ENCODE data around the gene ARID1B. TPM values are rescaled to one million over a fixed set of nuclear protein-coding genes. Genes with fewer than 3 reads are reported as not detected.

Gene ARID1B
- total RNA-seq, 6 experiments from 2014 or later: 23.2 to 35.3 (median 30.7) TPM

- H3K36me3 ChIP-seq: no peaks in the 10 kb centered on the region
- DNase-seq (peak; percentile 64 to 75 (median 72)), ATAC-seq (peak; percentile 3 to 29 (median 16))
- no peak for TF ChIP-seq CTCF (IDR thresholded peaks at IDR 0.05)
- no peak for TF ChIP-seq POLR2A (IDR thresholded peaks at IDR 0.05)
- H3K4me3 ChIP-seq: peak overlapping the region; percentile 53 to 68 (median 60)
- no peaks in the 10 kb centered on the region for H3K9me3 ChIP-seq
- intact Hi-C loops (cut with DNase I): loop anchor here (5.0 to 10.0 kb wide), 3 partner anchors 84 to 214 kb away; no protein-coding TSS in a partner anchor
- WGBS (ENCODE audit: insufficient coverage, low coverage, low lambda C conversion rate, missing lambda C conversion rate): 0% methylated on average over 8 of the region's 100 CpGs
- H3K27ac ChIP-seq: peak overlapping the region; percentile 90 to 98 (median 92)
- H3K27me3 ChIP-seq: no peaks in the 10 kb centered on the region
- peaks cover 0 to 36% (median 0%) of the 10 kb centered on the region in 4 donors for H3K4me1 ChIP-seq
Measured at GRCh38 chr6:156778454-156779205, 1.5 kb downstream of the ARID1B start.

DNA sequence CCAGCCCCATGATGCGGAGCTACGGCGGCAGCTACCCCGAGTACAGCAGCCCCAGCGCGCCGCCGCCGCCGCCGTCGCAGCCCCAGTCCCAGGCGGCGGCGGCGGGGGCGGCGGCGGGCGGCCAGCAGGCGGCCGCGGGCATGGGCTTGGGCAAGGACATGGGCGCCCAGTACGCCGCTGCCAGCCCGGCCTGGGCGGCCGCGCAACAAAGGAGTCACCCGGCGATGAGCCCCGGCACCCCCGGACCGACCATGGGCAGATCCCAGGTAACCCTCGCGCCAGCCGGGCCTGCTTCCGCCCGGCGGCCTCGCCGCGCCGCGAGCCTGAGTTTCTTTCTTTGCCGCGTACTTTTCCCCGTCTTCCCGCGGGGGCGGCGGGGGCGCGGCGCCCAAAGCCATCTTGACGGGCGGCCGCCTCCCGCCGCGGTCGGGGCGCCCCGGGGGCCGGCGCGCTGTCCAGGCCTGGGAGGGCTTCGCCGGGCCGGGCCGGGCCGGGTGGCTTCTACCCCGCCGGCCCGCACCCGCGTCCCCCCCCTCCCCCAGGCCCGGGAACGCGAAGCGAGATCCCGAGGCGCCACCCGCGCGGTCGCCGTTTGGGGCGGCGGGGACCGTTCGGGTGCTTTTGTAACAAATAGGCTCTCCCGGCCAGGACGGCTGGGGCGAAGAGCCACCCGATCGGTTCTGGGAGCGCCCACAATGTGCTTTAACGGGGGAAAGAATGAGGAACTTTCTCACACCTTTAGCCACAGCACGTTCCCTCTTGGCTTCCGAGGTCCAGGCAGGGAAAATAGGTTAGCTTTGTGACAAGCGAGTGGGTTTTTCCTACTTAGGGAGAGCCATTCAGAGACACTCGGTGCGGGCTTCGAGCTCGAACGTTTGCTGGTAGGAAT, 2.3 kb downstream of the ARID1B start:
- H3K36me3 ChIP-seq: no peaks in the 10 kb centered on the region
- H3K27ac ChIP-seq: peak overlapping the region; percentile 90 to 98 (median 92)
- no peak for TF ChIP-seq POLR2A (IDR thresholded peaks at IDR 0.05)
- TF ChIP-seq CTCF (IDR thresholded peaks at IDR 0.05): peak in 1 of 4 donors; percentile 23
- WGBS (ENCODE audit: insufficient coverage, low coverage, low lambda C conversion rate, missing lambda C conversion rate): 0% methylated on average over 17 of the region's 108 CpGs
- ATAC-seq: peak; percentile 27 to 40 (median 32)
- no peaks in the 10 kb centered on the region for H3K27me3 ChIP-seq
- intact Hi-C loops (cut with DNase I): loop anchor here (5.0 to 10.0 kb wide), 3 partner anchors 85 to 215 kb away; no protein-coding TSS in a partner anchor
- peak overlapping the region; percentile 53 to 68 (median 60) for H3K4me3 ChIP-seq
- H3K9me3 ChIP-seq: no peaks in the 10 kb centered on the region
- H3K4me1 ChIP-seq: peaks cover 0 to 36% (median 0%) of the 10 kb centered on the region in 4 donors
- DNase-seq: peak; percentile 63 to 73 (median 67)

- ATAC-seq (peak; percentile 60 to 78 (median 65)), DNase-seq (peak in 1 of 3 donors; percentile 74)
- Histone ChIP-seq H3K27me3 (no peaks in the 10 kb centered on the region), H3K4me1 (peaks cover 0 to 36% (median 0%) of the 10 kb centered on the region in 4 donors), H3K36me3 (peaks cover 0 to under 1% (median 0%) of the 10 kb centered on the region in 4 donors), H3K27ac (peak overlapping the region; percentile 90 to 98 (median 92)), H3K9me3 (no peaks in the 10 kb centered on the region), H3K4me3 (peak overlapping the region; percentile 53 to 68 (median 60))
- intact Hi-C loops (cut with DNase I): no loop called here
- TF ChIP-seq POLR2A (IDR thresholded peaks at IDR 0.05) (peak; percentile 38), CTCF (IDR thresholded peaks at IDR 0.05) (no peak)
- 0% methylated on average over 9 of the region's 9 CpGs for WGBS (ENCODE audit: insufficient coverage, low coverage, low lambda C conversion rate, missing lambda C conversion rate)
Measured at GRCh38 chr6:156780102-156780641, 3.0 kb downstream of the ARID1B start.
